ENCODE measurements around the gene TREX2. TPM values are rescaled to one million over a fixed set of nuclear protein-coding genes. Genes with fewer than 3 reads are reported as not detected.
A peak's percentile ranks its signal among the peaks of the same experiment; 100 is the strongest.

Gene TREX2
- total and polyA plus RNA-seq, 2 experiments from 2014 or later: 0.81 to 1.7 TPM

- H3K4me1 ChIP-seq (ENCODE audit: insufficient read depth): no peaks in the 10 kb centered on the region; the same call in 1 of the 2 replicates
- H3K9me2 ChIP-seq (ENCODE audit: insufficient read depth): no peaks in the 10 kb centered on the region
- Mint-ChIP-seq H3K27me3 (ENCODE audit: insufficient read depth, low read depth, poor library complexity) (no peaks in the 10 kb centered on the region), H3K4me1 (peaks cover 7% of the 10 kb centered on the region; the same call in 2 of the 3 replicates), H3K27ac (no peak overlapping the region), H3K4me3 (no peak overlapping the region), H3K9me3 (no peaks in the 10 kb centered on the region), H3K36me3 (ENCODE audit: low read depth) (no peaks in the 10 kb centered on the region)
- no peaks in the 10 kb centered on the region for H3K27me3 ChIP-seq (ENCODE audit: insufficient read depth)
- no peaks in the 10 kb centered on the region for H3F3A ChIP-seq (replicated peaks; ENCODE audit: low read depth)
- H3K36me3 ChIP-seq (ENCODE audit: insufficient read depth): no peaks in the 10 kb centered on the region
- H4K20me1 ChIP-seq (replicated peaks; ENCODE audit: insufficient read depth): no peaks in the 10 kb centered on the region
- DNase-seq (ENCODE audit: low spot score) (no peak), ATAC-seq (peak; percentile 37; the same call in 2 of the 3 replicates)
- no peak overlapping the region for H3K27ac ChIP-seq (ENCODE audit: low read depth)
- H2AFZ ChIP-seq: no peak overlapping the region
- TF ChIP-seq ZNF114 (CRISPR knock-in tag; IDR thresholded peaks at IDR 0.05): no peak
- no peak for TF ChIP-seq ETS1 (IDR thresholded peaks at IDR 0.05)
- TF ChIP-seq ZNF331 (CRISPR knock-in tag; IDR thresholded peaks at IDR 0.05; ENCODE audit: low read depth): no peak
- no peak for TF ChIP-seq EZH2phosphoT487 (IDR thresholded peaks at IDR 0.05; ENCODE audit: unreplicated experiment)
- no peak for TF ChIP-seq JUNB (IDR thresholded peaks at IDR 0.05; ENCODE audit: unreplicated experiment)
- no peak for TF ChIP-seq CREB1 (CRISPR knock-in tag; IDR thresholded peaks at IDR 0.05; ENCODE audit: low read depth)
- TF ChIP-seq STAT1 (IDR thresholded peaks at IDR 0.05; ENCODE audit: unreplicated experiment): no peak
- no peak for TF ChIP-seq CTCF (conservative IDR thresholded peaks at IDR 0.05; ENCODE audit: low read depth in 2 of 2)
- TF ChIP-seq NANOG (IDR thresholded peaks at IDR 0.05; ENCODE audit: borderline replicate concordance): no peak
- no peak for TF ChIP-seq POLR2AphosphoS5 (IDR thresholded peaks at IDR 0.05; ENCODE audit: low read depth)
- TF ChIP-seq, protein P1, sequence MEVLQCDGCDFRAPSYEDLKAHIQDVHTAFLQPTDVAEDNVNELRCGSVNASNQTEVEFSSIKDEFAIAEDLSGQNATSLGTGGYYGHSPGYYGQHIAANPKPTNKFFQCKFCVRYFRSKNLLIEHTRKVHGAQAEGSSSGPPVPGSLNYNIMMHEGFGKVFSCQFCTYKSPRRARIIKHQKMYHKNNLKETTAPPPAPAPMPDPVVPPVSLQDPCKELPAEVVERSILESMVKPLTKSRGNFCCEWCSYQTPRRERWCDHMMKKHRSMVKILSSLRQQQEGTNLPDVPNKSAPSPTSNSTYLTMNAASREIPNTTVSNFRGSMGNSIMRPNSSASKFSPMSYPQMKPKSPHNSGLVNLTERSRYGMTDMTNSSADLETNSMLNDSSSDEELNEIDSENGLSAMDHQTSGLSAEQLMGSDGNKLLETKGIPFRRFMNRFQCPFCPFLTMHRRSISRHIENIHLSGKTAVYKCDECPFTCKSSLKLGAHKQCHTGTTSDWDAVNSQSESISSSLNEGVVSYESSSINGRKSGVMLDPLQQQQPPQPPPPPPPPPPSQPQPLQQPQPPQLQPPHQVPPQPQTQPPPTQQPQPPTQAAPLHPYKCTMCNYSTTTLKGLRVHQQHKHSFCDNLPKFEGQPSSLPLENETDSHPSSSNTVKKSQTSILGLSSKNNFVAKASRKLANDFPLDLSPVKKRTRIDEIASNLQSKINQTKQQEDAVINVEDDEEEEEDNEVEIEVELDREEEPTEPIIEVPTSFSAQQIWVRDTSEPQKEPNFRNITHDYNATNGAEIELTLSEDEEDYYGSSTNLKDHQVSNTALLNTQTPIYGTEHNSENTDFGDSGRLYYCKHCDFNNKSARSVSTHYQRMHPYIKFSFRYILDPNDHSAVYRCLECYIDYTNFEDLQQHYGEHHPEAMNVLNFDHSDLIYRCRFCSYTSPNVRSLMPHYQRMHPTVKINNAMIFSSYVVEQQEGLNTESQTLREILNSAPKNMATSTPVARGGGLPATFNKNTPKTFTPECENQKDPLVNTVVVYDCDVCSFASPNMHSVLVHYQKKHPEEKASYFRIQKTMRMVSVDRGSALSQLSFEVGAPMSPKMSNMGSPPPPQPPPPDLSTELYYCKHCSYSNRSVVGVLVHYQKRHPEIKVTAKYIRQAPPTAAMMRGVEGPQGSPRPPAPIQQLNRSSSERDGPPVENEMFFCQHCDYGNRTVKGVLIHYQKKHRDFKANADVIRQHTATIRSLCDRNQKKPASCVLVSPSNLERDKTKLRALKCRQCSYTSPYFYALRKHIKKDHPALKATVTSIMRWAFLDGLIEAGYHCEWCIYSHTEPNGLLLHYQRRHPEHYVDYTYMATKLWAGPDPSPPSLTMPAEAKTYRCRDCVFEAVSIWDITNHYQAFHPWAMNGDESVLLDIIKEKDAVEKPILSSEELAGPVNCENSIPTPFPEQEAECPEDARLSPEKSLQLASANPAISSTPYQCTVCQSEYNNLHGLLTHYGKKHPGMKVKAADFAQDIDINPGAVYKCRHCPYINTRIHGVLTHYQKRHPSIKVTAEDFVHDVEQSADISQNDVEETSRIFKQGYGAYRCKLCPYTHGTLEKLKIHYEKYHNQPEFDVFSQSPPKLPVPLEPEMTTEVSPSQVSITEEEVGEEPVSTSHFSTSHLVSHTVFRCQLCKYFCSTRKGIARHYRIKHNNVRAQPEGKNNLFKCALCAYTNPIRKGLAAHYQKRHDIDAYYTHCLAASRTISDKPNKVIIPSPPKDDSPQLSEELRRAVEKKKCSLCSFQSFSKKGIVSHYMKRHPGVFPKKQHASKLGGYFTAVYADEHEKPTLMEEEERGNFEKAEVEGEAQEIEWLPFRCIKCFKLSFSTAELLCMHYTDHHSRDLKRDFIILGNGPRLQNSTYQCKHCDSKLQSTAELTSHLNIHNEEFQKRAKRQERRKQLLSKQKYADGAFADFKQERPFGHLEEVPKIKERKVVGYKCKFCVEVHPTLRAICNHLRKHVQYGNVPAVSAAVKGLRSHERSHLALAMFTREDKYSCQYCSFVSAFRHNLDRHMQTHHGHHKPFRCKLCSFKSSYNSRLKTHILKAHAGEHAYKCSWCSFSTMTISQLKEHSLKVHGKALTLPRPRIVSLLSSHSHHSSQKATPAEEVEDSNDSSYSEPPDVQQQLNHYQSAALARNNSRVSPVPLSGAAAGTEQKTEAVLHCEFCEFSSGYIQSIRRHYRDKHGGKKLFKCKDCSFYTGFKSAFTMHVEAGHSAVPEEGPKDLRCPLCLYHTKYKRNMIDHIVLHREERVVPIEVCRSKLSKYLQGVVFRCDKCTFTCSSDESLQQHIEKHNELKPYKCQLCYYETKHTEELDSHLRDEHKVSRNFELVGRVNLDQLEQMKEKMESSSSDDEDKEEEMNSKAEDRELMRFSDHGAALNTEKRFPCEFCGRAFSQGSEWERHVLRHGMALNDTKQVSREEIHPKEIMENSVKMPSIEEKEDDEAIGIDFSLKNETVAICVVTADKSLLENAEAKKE (CRISPR knock-in tag; IDR thresholded peaks at IDR 0.05): no peak
- TF ChIP-seq REST (IDR thresholded peaks at IDR 0.05; ENCODE audit: unreplicated experiment): no peak
- no peak for TF ChIP-seq EZH2 (IDR thresholded peaks at IDR 0.05; ENCODE audit: low read depth, unreplicated experiment)
- no peak overlapping the region for H3K4me3 ChIP-seq
- no peak overlapping the region for H3K4me2 ChIP-seq
- H3K79me2 ChIP-seq (replicated peaks; ENCODE audit: insufficient read depth): no peaks in the 10 kb centered on the region
Observed at GRCh38 chrX:153482376-153483015, 36.6 kb upstream of the TREX2 start.

All from GM23338 (cell line).